ENCODE data around the gene HSPA14. TPM values are rescaled to one million over a fixed set of nuclear protein-coding genes. Genes with fewer than 3 reads are reported as not detected.

Gene HSPA14
- total and polyA plus RNA-seq, 8 donors: 6.6 to 23.8 (median 19.3) TPM

- H3K4me3 ChIP-seq: no peak overlapping the region
- intact Hi-C loops (cut with DNase I): loop anchor here in 1 of 2 donors (10.0 kb wide), 1 partner anchor 319 kb away; no protein-coding TSS in a partner anchor
- H3K9me3 ChIP-seq: no peaks in the 10 kb centered on the region
- TF ChIP-seq, protein P1, sequence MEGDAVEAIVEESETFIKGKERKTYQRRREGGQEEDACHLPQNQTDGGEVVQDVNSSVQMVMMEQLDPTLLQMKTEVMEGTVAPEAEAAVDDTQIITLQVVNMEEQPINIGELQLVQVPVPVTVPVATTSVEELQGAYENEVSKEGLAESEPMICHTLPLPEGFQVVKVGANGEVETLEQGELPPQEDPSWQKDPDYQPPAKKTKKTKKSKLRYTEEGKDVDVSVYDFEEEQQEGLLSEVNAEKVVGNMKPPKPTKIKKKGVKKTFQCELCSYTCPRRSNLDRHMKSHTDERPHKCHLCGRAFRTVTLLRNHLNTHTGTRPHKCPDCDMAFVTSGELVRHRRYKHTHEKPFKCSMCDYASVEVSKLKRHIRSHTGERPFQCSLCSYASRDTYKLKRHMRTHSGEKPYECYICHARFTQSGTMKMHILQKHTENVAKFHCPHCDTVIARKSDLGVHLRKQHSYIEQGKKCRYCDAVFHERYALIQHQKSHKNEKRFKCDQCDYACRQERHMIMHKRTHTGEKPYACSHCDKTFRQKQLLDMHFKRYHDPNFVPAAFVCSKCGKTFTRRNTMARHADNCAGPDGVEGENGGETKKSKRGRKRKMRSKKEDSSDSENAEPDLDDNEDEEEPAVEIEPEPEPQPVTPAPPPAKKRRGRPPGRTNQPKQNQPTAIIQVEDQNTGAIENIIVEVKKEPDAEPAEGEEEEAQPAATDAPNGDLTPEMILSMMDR (IDR thresholded peaks at IDR 0.05): no peak
- no peak overlapping the region for H3K27ac ChIP-seq
- no peak for DNase-seq
- ATAC-seq: no peak
- H3K4me1 ChIP-seq: peaks cover 0 to 5% of the 10 kb centered on the region in 2 donors
- no peaks in the 10 kb centered on the region for H3K36me3 ChIP-seq
- H3K27me3 ChIP-seq: no peaks in the 10 kb centered on the region
Observed at GRCh38 chr10:14823966-14824365, 14.1 kb upstream of the HSPA14 start.

- ATAC-seq (no peak), DNase-seq (no peak)
- H3K27ac ChIP-seq: peak overlapping the region in 1 of 2 donors; percentile 82
- no peaks in the 10 kb centered on the region for H3K27me3 ChIP-seq
- no peak overlapping the region for H3K4me3 ChIP-seq
- TF ChIP-seq, protein P1 (IDR thresholded peaks at IDR 0.05): no peak
- intact Hi-C loops (cut with DNase I): loop anchor here in 1 of 2 donors (10.0 kb wide), 1 partner anchor 321 kb away; no protein-coding TSS in a partner anchor
- no peaks in the 10 kb centered on the region for H3K4me1 ChIP-seq
- no peaks in the 10 kb centered on the region for H3K36me3 ChIP-seq
- H3K9me3 ChIP-seq: no peaks in the 10 kb centered on the region
Observed at GRCh38 chr10:14826076-14826829, 11.9 kb upstream of the HSPA14 start.

DNA sequence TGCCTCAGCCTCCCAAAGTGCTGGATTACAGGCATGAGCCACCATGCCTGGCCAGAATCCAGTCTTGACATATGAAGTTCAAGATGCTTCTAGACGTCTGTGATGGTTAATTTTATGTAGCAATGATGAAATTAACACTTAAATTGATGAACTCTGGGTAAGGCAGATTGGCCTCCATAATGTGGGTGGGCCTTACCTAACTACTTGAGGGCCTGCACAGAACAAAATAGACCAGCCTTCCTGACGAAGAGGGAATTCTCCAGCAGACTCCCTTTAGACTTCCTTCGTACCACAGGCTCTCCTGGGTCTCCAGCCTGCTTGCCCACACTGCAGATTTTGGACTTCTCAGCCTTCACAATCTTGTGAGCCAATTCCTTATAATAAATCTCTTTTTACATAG lies 5.0 kb upstream of the HSPA14 start:
- no peak overlapping the region for H3K4me3 ChIP-seq
- no peak overlapping the region for H3K27ac ChIP-seq
- H3K27me3 ChIP-seq: no peaks in the 10 kb centered on the region
- no peak for DNase-seq
- no peak for ATAC-seq
- H3K4me1 ChIP-seq: peaks cover 0 to 9% of the 10 kb centered on the region in 2 donors
- intact Hi-C loops (cut with DNase I): no loop called here
- H3K36me3 ChIP-seq: no peaks in the 10 kb centered on the region
- H3K9me3 ChIP-seq: no peaks in the 10 kb centered on the region
- TF ChIP-seq, protein P1 (IDR thresholded peaks at IDR 0.05): no peak

GRCh38 chr10:14836208-14836607 lies 1.9 kb upstream of the HSPA14 start:
- intact Hi-C loops (cut with DNase I): no loop called here
- no peaks in the 10 kb centered on the region for H3K27me3 ChIP-seq
- no peak overlapping the region for H3K4me3 ChIP-seq
- H3K36me3 ChIP-seq: peaks cover 0 to 6% of the 10 kb centered on the region in 2 donors
- peaks cover 0 to 17% of the 10 kb centered on the region in 2 donors for H3K4me1 ChIP-seq
- DNase-seq: no peak
- TF ChIP-seq, protein P1 (IDR thresholded peaks at IDR 0.05): no peak
- ATAC-seq: no peak
- H3K9me3 ChIP-seq: no peaks in the 10 kb centered on the region
- H3K27ac ChIP-seq: no peak overlapping the region

DNA sequence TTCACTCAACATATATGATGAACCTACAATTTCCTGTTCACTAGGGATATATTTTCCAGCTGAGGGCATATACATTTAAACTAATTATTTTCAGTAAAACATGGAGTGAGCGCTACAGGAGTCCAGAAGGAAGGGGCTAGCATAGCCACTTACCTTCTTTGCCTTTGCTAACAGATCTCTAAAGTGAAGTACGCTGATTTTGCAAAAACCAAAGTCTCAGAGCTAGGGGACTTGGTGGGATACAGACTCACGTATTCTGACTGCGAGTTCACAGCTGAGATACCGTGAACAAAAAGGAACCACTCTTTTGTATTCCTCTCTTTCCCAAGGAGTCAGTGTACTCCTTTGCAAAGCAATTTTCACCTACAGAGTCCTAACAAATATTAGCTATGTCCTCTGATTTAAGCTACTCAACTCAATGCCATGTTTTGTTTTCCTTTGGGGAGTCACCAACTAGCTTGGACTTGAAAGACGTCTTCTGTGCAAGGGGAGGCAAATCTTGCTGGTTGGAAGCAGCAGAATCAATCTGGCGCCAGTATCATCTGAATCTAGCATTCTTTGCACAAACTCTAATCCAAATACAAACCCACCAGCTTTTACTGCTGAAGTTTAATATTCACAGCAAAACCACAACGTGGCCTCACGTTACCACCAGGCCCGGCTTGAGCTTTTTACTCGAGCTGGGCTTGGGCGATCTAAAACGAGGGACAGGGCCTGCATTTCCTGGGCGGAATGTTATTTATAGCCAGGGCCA lies 926 bp upstream of the HSPA14 start:
- H3K27ac ChIP-seq: peak overlapping the region; percentile 93 to 96
- H3K4me3 ChIP-seq: peak overlapping the region; percentile 97 to 100
- H3K27me3 ChIP-seq: no peaks in the 10 kb centered on the region
- H3K36me3 ChIP-seq: peaks cover 0 to 16% of the 10 kb centered on the region in 2 donors
- TF ChIP-seq, protein P1 (IDR thresholded peaks at IDR 0.05): no peak
- peak; percentile 3 for ATAC-seq
- no peaks in the 10 kb centered on the region for H3K9me3 ChIP-seq
- H3K4me1 ChIP-seq: peaks cover 0 to 17% of the 10 kb centered on the region in 2 donors
- intact Hi-C loops (cut with DNase I): no loop called here
- DNase-seq: no peak
